ENCODE results near the gene OR8J1. TPM values are rescaled to one million over a fixed set of nuclear protein-coding genes. Genes with fewer than 3 reads are reported as not detected.

OR8J1 gene
- total and polyA plus RNA-seq, 7 experiments from 2014 or later: not detected

Other genes starting within 250 kb of the OR8J1 start
- not detected for gene OR8H3, start 231.9 kb upstream of the OR8J1 start, total RNA-seq
- not detected for gene OR8H3, start 231.9 kb upstream of the OR8J1 start, polyA plus RNA-seq
- gene OR8J3, start 214.1 kb upstream of the OR8J1 start, total RNA-seq: not detected
- not detected for gene OR8J3, start 214.1 kb upstream of the OR8J1 start, polyA plus RNA-seq
- gene OR8K5, start 194.0 kb upstream of the OR8J1 start, total RNA-seq: not detected
- gene OR8K5, start 194.0 kb upstream of the OR8J1 start, polyA plus RNA-seq: not detected
- gene OR5J2, start 177.7 kb upstream of the OR8J1 start, total RNA-seq: not detected
- not detected for gene OR5J2, start 177.7 kb upstream of the OR8J1 start, polyA plus RNA-seq
- gene OR5T2, start 120.0 kb upstream of the OR8J1 start, total RNA-seq: not detected
- gene OR5T2, start 120.0 kb upstream of the OR8J1 start, polyA plus RNA-seq: not detected
- not detected for gene OR5T3, start 102.0 kb upstream of the OR8J1 start, total RNA-seq
- not detected for gene OR5T3, start 102.0 kb upstream of the OR8J1 start, polyA plus RNA-seq
- not detected for gene OR5T1, start 80.1 kb upstream of the OR8J1 start, total RNA-seq
- not detected for gene OR5T1, start 80.1 kb upstream of the OR8J1 start, polyA plus RNA-seq
- not detected for gene OR8H1, start 62.0 kb upstream of the OR8J1 start, total RNA-seq
- not detected for gene OR8H1, start 62.0 kb upstream of the OR8J1 start, polyA plus RNA-seq
- gene OR8K3, start 39.1 kb upstream of the OR8J1 start, total RNA-seq: not detected
- gene OR8K3, start 39.1 kb upstream of the OR8J1 start, polyA plus RNA-seq: not detected
- gene OR8K1, start 8.3 kb upstream of the OR8J1 start, total RNA-seq: not detected
- gene OR8K1, start 8.3 kb upstream of the OR8J1 start, polyA plus RNA-seq: not detected
- not detected for gene OR8U1, start 21.3 kb downstream of the OR8J1 start, total RNA-seq
- not detected for gene OR8U1, start 21.3 kb downstream of the OR8J1 start, polyA plus RNA-seq
- gene OR5AL1, start 58.4 kb downstream of the OR8J1 start, total RNA-seq: not detected
- not detected for gene OR5AL1, start 58.4 kb downstream of the OR8J1 start, polyA plus RNA-seq
- not detected for gene OR5M3, start 119.1 kb downstream of the OR8J1 start, total RNA-seq
- gene OR5M3, start 119.1 kb downstream of the OR8J1 start, polyA plus RNA-seq: not detected
- not detected for gene OR5M8, start 137.1 kb downstream of the OR8J1 start, total RNA-seq
- not detected for gene OR5M8, start 137.1 kb downstream of the OR8J1 start, polyA plus RNA-seq
- not detected for gene OR5M11, start 189.0 kb downstream of the OR8J1 start, total RNA-seq
- gene OR5M11, start 189.0 kb downstream of the OR8J1 start, polyA plus RNA-seq: not detected
- gene OR5M10, start 223.4 kb downstream of the OR8J1 start, total RNA-seq: not detected
- gene OR5M10, start 223.4 kb downstream of the OR8J1 start, polyA plus RNA-seq: not detected